ENCODE measurements around the gene EFNA2. TPM values are rescaled to one million over a fixed set of nuclear protein-coding genes. Genes with fewer than 3 reads are reported as not detected.

The EFNA2 gene
- total and polyA plus RNA-seq, 2 of the 8 experiments (the other 6 are each of a cell fraction or from before 2014, with no cell fraction given), result 4.0 to 7.0 TPM

- no peak for TF ChIP-seq SP1 (IDR thresholded peaks at IDR 0.05; ENCODE audit: low read depth, low read length)
- no peak for TF ChIP-seq CBX8 (IDR thresholded peaks at IDR 0.05; ENCODE audit: borderline replicate concordance, low read depth, low read length)
- no peak for TF ChIP-seq CHD1 (IDR thresholded peaks at IDR 0.05; ENCODE audit: low read depth, low read length)
- TF ChIP-seq ASH2L (IDR thresholded peaks at IDR 0.05; ENCODE audit: low read length), result no peak
- TF ChIP-seq EP300 (IDR thresholded peaks at IDR 0.05; ENCODE audit: borderline replicate concordance in 1 of 2, low read depth in 2 of 2, low read length in 2 of 2), result no peak
- no peak for TF ChIP-seq JUN (IDR thresholded peaks at IDR 0.05; ENCODE audit: low read depth, low read length)
- peak; percentile 33; the same call in 1 of the 2 replicates for TF ChIP-seq SUZ12 (IDR thresholded peaks at IDR 0.05; ENCODE audit: low read length)
- TF ChIP-seq RXRA (IDR thresholded peaks at IDR 0.05; ENCODE audit: insufficient read depth, low read depth, low read length), result no peak
- 0 out of 2 replicates have a peak, but pooled peaks have one; percentile 19 for TF ChIP-seq PHF8 (conservative IDR thresholded peaks at IDR 0.05; ENCODE audit: low read depth, low read length)
- no peak for TF ChIP-seq E2F6 (IDR thresholded peaks at IDR 0.05)
- no peak for TF ChIP-seq HDAC6 (IDR thresholded peaks at IDR 0.05; ENCODE audit: low read depth, low read length)
- no peak for TF ChIP-seq SAP30 (IDR thresholded peaks at IDR 0.05; ENCODE audit: insufficient read depth, insufficient replicate concordance, low read length)
- no peak for TF ChIP-seq ATF2 (IDR thresholded peaks at IDR 0.05; ENCODE audit: low read length)
- TF ChIP-seq MAX (IDR thresholded peaks at IDR 0.05), result no peak
- no peak for TF ChIP-seq BRCA1 (IDR thresholded peaks at IDR 0.05; ENCODE audit: low read depth, low read length)
- TF ChIP-seq USF2 (IDR thresholded peaks at IDR 0.05; ENCODE audit: low read length), result no peak
- no peak for TF ChIP-seq SIX5 (IDR thresholded peaks at IDR 0.05; ENCODE audit: low read depth, low read length)
- TF ChIP-seq KDM5A (IDR thresholded peaks at IDR 0.05; ENCODE audit: low read length), result no peak
These were observed 36.8 kb upstream of the EFNA2 start (continued) for GRCh38 chr19:1248786-1249297.
